Measurements from ENCODE around the gene ZNF646. TPM values are rescaled to one million over a fixed set of nuclear protein-coding genes. Genes with fewer than 3 reads are reported as not detected.

Gene ZNF646
- total and polyA plus RNA-seq, 2 of the 13 experiments (the other 11 are each of a cell fraction or from before 2014, with no cell fraction given): 3.4 to 10.9 TPM

DNA sequence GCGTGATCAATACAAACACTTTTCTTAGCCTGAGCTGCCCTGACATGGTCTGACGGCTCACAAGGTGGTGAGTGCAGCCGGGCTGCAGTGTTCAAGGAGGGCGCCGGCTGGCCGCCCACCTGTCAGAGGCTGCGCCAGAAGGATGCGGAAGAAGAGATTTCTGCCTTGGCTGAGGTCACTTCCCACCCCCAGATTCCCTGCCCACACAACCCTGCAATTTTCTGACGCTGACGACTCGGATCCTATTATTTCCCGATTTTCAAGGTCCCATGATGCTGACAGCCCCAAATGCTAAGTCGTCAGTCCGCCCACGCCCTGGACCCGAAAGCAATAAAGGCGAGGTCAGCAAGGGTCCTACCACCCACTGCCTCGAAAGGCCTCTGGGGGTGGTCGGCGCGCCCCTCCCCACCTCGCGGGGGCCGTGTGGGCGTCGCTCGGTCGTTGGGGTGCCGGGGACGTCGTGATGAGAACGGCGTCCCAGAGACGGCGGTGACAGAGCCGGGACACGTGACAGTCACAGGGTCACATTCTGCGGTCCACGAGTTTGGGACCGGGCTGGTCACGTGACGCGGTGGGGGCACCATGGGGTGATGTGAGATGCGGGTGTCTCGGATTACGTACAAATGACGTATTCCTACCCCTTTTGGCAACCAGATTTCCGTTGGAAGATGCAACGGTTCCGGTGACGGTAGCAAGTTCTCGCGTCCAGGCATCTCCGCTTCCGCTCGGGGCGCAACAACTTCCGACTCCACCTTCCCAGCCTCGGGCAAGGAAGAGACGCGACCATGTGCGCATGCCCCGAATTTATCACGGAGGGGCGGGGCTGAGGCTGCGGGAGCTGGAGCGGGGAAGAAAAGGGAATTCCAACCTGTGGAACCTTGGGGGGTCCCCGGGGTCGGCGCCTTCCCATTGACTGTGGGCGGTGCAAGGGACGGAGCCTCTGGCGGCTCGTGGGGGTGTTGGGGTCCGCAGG lies 41.2 kb upstream of the ZNF646 start, which contains the start of gene STX4 (continued):
- TF ChIP-seq, protein P1, sequence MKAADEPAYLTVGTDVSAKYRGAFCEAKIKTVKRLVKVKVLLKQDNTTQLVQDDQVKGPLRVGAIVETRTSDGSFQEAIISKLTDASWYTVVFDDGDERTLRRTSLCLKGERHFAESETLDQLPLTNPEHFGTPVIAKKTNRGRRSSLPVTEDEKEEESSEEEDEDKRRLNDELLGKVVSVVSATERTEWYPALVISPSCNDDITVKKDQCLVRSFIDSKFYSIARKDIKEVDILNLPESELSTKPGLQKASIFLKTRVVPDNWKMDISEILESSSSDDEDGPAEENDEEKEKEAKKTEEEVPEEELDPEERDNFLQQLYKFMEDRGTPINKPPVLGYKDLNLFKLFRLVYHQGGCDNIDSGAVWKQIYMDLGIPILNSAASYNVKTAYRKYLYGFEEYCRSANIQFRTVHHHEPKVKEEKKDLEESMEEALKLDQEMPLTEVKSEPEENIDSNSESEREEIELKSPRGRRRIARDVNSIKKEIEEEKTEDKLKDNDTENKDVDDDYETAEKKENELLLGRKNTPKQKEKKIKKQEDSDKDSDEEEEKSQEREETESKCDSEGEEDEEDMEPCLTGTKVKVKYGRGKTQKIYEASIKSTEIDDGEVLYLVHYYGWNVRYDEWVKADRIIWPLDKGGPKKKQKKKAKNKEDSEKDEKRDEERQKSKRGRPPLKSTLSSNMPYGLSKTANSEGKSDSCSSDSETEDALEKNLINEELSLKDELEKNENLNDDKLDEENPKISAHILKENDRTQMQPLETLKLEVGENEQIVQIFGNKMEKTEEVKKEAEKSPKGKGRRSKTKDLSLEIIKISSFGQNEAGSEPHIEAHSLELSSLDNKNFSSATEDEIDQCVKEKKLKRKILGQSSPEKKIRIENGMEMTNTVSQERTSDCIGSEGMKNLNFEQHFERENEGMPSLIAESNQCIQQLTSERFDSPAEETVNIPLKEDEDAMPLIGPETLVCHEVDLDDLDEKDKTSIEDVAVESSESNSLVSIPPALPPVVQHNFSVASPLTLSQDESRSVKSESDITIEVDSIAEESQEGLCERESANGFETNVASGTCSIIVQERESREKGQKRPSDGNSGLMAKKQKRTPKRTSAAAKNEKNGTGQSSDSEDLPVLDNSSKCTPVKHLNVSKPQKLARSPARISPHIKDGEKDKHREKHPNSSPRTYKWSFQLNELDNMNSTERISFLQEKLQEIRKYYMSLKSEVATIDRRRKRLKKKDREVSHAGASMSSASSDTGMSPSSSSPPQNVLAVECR (CRISPR knock-in tag; IDR thresholded peaks at IDR 0.05; ENCODE audit: borderline replicate concordance): peak; percentile 93
- TF ChIP-seq MTA1 (CRISPR knock-in tag; IDR thresholded peaks at IDR 0.05; ENCODE audit: borderline replicate concordance) (no peak; the same call in 1 of the 2 replicates), ZNF333 (CRISPR knock-in tag; IDR thresholded peaks at IDR 0.05; ENCODE audit: borderline replicate concordance) (no peak; the same call in 1 of the 2 replicates), CBX5 (CRISPR knock-in tag; IDR thresholded peaks at IDR 0.05; ENCODE audit: borderline replicate concordance) (peak; percentile 89; the same call in 1 of the 2 replicates), DMAP1 (CRISPR knock-in tag; IDR thresholded peaks at IDR 0.05) (peak; percentile 88), TAF15 (IDR thresholded peaks at IDR 0.05; ENCODE audit: low read depth, low read length, poor library complexity, severe bottlenecking) (peak; percentile 85), KDM5B (CRISPR knock-in tag; IDR thresholded peaks at IDR 0.05; ENCODE audit: borderline replicate concordance) (peak; percentile 77; the same call in 1 of the 2 replicates), SMARCE1 (IDR thresholded peaks at IDR 0.05; ENCODE audit: borderline replicate concordance) (no peak), HNRNPL (IDR thresholded peaks at IDR 0.05; ENCODE audit: low read depth, low read length) (0 out of 2 replicates have a peak, but pooled peaks have one; percentile 47), ZFYVE20 (CRISPR knock-in tag; IDR thresholded peaks at IDR 0.05; ENCODE audit: borderline replicate concordance, low read depth) (peak; percentile 51; the same call in 1 of the 2 replicates)
- TF ChIP-seq, protein P2, sequence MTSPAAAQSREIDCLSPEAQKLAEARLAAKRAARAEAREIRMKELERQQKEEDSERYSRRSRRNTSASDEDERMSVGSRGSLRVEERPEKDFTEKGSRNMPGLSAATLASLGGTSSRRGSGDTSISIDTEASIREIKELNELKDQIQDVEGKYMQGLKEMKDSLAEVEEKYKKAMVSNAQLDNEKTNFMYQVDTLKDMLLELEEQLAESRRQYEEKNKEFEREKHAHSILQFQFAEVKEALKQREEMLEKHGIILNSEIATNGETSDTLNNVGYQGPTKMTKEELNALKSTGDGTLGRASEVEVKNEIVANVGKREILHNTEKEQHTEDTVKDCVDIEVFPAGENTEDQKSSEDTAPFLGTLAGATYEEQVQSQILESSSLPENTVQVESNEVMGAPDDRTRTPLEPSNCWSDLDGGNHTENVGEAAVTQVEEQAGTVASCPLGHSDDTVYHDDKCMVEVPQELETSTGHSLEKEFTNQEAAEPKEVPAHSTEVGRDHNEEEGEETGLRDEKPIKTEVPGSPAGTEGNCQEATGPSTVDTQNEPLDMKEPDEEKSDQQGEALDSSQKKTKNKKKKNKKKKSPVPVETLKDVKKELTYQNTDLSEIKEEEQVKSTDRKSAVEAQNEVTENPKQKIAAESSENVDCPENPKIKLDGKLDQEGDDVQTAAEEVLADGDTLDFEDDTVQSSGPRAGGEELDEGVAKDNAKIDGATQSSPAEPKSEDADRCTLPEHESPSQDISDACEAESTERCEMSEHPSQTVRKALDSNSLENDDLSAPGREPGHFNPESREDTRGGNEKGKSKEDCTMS (CRISPR knock-in tag; conservative IDR thresholded peaks at IDR 0.05): peak; percentile 81; the same call in 1 of the 2 replicates
- TF ChIP-seq, protein P3, sequence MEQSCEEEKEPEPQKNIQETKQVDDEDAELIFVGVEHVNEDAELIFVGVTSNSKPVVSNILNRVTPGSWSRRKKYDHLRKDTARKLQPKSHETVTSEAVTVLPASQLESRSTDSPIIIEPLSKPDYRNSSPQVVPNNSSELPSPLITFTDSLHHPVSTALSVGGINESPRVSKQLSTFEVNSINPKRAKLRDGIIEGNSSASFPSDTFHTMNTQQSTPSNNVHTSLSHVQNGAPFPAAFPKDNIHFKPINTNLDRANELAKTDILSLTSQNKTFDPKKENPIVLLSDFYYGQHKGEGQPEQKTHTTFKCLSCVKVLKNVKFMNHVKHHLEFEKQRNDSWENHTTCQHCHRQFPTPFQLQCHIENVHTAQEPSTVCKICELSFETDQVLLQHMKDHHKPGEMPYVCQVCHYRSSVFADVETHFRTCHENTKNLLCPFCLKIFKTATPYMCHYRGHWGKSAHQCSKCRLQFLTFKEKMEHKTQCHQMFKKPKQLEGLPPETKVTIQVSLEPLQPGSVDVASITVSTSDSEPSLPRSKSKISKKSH (CRISPR knock-in tag; IDR thresholded peaks at IDR 0.05; ENCODE audit: borderline replicate concordance): peak; percentile 89
- TF ChIP-seq, protein P4, sequence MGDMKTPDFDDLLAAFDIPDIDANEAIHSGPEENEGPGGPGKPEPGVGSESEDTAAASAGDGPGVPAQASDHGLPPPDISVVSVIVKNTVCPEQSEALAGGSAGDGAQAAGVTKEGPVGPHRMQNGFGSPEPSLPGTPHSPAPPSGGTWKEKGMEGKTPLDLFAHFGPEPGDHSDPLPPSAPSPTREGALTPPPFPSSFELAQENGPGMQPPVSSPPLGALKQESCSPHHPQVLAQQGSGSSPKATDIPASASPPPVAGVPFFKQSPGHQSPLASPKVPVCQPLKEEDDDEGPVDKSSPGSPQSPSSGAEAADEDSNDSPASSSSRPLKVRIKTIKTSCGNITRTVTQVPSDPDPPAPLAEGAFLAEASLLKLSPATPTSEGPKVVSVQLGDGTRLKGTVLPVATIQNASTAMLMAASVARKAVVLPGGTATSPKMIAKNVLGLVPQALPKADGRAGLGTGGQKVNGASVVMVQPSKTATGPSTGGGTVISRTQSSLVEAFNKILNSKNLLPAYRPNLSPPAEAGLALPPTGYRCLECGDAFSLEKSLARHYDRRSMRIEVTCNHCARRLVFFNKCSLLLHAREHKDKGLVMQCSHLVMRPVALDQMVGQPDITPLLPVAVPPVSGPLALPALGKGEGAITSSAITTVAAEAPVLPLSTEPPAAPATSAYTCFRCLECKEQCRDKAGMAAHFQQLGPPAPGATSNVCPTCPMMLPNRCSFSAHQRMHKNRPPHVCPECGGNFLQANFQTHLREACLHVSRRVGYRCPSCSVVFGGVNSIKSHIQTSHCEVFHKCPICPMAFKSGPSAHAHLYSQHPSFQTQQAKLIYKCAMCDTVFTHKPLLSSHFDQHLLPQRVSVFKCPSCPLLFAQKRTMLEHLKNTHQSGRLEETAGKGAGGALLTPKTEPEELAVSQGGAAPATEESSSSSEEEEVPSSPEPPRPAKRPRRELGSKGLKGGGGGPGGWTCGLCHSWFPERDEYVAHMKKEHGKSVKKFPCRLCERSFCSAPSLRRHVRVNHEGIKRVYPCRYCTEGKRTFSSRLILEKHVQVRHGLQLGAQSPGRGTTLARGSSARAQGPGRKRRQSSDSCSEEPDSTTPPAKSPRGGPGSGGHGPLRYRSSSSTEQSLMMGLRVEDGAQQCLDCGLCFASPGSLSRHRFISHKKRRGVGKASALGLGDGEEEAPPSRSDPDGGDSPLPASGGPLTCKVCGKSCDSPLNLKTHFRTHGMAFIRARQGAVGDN (CRISPR knock-in tag; IDR thresholded peaks at IDR 0.05): peak; percentile 99
